HCEC 1CT (cell line): ENCODE results near the gene ARID1B.

Experiments
- DNase-seq: peaks from one replicate; pipeline ENCODE4 v3.0.0-alpha.2; 2017

The ARID1B gene

DNA sequence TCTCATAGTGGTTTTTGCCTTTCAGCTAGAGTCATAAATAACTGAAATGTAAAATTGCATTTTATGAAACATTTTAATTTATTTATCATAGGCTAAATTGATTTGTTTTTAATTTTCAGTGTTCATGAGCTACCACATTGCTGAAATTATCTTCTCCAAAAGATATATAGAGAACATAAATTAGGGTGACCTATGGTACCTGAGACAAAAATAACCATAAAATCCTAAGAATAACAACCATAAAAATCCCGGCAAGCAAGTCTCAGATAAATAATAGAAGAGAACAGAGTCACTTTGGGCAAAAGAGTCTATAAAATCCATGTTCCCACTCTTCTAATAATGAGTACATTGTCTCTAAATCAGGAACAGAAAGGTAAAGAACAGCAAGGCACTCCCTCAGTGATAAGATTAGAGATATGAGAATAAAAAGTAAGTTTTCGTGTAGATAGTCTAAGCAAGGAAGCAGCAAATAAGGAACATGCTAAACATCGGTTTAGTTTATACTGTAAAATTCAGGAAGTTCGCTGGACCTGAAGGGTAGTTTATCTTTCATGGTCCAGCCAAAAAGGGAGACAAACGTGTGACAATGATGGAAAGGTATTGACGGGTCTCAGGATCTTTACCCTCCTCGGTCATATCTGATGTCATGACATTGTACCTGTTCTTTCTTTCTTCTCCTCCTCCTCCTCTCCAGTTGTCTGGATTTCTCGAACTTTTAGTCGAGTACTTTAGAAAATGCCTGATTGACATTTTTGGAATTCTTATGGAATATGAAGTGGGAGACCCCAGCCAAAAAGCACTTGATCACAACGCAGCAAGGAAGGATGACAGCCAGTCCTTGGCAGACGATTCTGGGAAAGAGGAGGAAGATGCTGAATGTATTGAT lies 428.5 kb downstream of the ARID1B start:
- no peak for DNase-seq

DNA sequence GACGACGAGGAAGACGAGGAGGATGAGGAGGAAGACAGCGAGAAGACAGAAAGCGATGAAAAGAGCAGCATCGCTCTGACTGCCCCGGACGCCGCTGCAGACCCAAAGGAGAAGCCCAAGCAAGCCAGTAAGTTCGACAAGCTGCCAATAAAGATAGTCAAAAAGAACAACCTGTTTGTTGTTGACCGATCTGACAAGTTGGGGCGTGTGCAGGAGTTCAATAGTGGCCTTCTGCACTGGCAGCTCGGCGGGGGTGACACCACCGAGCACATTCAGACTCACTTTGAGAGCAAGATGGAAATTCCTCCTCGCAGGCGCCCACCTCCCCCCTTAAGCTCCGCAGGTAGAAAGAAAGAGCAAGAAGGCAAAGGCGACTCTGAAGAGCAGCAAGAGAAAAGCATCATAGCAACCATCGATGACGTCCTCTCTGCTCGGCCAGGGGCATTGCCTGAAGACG lies 429.2 kb downstream of the ARID1B start:
- no peak for DNase-seq

DNA sequence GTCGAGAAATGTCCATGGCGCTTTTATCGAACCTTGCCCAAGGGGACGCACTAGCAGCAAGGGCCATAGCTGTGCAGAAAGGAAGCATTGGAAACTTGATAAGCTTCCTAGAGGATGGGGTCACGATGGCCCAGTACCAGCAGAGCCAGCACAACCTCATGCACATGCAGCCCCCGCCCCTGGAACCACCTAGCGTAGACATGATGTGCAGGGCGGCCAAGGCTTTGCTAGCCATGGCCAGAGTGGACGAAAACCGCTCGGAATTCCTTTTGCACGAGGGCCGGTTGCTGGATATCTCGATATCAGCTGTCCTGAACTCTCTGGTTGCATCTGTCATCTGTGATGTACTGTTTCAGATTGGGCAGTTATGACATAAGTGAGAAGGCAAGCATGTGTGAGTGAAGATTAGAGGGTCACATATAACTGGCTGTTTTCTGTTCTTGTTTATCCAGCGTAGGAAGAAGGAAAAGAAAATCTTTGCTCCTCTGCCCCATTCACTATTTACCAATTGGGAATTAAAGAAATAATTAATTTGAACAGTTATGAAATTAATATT lies 430.4 kb downstream of the ARID1B start:
- no peak for DNase-seq

DNA sequence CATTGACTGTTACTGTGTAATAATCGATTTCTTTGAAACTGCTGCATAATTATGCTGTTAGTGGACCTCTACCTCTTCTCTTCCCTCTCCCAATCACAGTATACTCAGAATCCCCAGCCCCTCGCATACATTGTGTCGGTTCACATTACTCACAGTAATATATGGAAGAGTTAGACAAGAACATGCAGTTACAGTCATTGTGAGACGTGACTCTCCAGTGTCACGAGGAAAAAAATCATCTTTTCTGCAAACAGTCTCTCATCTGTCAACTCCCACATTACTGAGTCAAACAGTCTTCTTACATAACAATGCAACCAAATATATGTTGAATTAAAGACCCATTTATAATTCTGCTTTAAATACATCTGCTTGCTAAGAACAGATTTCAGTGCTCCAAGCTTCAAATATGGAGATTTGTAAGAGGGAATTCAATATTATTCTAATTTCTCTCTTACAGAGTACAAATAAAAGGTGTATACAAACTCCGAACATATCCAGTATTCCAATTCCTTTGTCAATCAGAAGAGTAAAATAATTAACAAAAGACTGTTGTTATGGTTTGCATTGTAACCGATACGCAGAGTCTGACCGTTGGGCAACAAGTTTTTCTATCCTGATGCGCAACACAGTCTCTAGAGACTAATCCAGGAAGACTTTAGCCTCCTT lies 432.8 kb downstream of the ARID1B start:
- DNase-seq: no peak

DNA sequence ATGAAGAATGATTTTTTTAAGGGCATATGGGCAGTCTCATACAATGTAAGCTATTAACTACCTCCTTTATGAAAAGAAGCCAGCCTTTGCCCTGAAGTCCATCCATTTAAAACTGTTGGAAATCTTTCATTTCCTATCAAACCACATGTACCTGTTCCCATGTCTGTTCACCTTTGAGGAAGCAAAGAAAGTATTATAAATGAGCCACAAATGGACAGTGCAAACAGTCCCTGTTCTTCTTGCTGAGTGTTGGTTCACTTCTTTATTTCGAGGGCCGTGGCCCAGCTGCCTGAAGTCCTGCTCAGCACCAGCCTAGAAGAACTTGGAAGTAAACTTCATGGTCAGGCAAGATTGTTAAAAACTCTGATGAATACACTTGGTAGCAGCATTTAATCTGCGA lies 433.8 kb downstream of the ARID1B start:
- no peak for DNase-seq

DNA sequence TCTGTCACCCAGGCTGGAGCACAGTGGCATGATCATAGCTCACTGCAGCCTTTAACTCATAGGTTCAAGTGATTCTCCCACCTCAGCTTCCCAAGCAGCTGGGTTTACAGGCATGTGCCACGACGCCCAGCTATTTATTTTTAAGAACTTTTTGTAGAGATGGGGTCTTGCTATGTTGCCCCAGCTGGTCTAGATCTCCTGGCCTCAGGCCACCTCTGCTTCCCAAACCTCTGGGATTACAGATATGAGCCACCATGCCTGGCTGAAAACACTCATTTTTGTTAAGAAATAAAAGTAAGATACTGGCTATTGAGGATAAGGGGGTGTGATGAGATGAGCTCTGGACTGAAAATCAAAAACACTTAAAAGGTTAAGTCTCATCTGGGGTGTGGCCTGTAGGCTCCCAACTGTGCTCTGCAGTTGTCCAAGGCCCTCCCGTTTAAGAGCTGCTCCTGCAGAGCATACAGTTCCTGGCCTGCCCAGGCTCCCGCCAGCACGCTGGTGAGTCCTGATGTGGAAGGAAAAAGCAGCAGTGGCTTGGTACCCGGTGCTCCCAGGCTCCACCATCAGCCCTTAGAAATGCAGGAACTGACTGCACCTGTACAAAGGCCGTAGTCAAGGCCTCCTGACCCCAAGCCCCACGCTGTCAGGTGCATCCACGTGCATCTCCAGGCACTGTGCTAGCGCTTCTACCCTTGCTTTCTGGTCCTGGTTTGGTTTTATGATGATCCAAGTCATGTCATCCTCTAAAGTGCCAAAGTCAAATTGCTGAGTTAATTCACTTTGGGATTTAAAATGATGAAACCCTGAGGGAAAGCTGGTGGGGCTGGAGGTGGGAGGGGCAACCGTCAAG lies 434.7 kb downstream of the ARID1B start:
- no peak for DNase-seq

DNA sequence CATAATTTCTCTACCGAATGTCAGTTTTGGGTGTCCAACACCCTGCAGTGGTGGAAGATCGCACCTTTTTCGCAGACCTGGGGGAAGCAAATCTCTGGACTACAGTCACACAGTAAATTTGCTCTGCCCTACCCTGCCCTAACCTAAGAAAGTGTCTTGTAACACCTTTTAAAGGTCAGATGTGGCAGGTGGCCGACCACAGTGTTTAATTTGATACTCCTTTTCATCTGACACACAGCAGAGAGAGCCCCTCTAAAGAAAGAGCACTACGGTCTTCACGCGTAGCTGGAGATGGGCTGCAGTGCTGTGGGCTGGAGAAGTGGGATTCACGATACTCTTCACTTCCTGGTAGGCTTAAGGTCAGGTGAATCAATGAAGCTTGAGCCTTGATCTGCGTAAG lies 436.2 kb downstream of the ARID1B start:
- DNase-seq: no peak

DNA sequence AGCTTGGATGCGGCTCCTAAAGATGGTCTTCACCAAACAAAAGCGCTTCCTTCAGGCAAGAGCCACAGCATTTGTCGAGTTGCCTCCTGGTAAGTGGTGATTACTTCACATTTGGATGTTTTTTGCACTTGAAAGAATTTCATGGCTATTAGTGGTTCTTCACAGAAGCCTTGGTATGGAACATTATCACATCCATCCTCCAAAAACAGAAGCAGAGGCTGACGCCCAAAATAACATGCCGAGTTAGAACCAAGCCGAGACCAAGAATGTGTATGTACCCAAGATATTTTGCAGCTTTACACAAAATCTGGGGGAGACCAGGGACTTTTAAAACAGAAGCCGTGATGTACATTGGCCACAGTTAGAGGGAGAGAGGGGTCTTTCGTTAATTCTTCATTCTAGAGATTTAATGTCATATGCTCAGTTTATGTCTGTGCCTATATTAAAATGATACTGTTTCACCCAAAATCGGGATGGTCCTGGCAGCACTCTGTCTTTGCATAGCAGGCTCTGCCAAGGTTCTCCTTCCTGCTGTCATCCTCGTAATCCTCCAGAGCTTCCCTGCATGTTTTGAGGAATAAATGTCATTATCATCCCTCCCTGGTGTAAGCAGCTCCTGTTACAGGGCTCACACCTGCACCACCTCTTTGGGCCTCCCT lies 436.9 kb downstream of the ARID1B start:
- no peak for DNase-seq

DNA sequence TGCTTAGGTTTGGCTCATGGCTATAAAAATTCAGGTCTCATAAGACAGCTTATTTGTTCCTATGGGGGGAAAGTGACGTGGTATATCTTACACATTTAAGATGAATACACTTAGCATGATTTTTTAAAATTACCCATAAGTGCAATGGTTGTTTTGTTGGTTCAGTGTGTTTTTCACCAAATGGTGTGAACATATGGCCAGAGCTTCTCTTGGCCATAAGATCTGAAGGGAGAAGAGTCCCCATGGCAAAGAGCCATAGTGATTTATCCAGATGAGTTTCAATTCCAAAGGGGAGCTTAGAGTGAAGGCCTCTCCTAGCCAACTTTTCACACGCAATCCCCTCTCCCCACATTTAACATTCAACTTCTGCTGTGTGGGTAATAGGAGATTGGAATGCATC lies 438.5 kb downstream of the ARID1B start:
- no peak for DNase-seq

DNA sequence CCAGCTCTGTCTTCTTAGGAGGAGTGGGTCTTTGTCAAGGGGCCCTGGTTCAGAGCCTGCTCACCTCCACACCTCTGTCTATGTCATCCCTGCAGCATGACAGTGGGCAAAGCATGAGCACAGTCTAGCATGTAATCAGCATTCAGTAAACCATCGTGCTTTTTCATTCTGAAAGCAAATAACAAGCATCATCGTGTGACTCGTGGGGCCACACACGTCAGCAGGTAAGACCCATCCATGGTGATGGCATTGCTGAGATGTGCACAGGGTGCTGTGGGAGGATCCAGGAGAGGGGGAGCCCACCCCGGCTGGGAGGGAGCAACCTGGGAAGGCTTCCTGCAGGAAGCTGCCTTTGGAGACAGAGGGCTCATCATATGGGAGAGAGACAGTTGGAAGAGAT lies 439.4 kb downstream of the ARID1B start:
- DNase-seq: no peak

DNA sequence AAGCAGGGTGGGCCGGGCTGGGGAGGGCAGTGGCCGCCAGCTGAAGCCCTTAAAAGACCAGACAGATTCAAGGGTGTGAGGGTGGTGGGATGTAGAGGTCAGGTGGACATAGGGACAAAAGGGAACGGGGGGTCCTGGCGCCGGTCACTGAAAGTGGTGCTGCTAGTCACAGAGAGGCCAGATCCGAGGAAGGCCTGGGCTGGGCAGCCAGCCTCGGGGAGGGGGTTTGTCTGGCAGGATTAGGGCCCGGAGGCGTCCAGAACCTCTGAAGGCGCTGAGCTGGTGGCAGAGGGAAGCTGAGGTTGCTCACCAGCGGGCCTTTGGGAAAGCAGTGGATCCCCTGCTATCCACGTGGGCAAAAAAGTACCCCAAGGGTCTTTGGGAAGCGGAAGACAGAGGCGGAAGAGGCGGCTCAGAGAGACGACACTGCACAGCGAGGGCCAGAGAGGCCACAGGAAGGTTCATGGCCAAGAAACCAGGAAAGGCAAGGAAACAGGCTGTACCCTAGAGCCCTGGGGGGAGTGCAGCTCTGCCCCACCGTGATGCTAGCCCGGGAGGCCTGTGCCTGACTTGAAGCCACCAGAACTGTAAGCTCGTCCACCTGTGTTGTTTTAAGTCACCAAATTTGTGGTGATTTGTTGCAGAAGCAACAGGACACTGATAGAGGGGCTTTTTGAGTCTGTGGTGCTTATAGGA lies 440.2 kb downstream of the ARID1B start:
- no peak for DNase-seq

DNA sequence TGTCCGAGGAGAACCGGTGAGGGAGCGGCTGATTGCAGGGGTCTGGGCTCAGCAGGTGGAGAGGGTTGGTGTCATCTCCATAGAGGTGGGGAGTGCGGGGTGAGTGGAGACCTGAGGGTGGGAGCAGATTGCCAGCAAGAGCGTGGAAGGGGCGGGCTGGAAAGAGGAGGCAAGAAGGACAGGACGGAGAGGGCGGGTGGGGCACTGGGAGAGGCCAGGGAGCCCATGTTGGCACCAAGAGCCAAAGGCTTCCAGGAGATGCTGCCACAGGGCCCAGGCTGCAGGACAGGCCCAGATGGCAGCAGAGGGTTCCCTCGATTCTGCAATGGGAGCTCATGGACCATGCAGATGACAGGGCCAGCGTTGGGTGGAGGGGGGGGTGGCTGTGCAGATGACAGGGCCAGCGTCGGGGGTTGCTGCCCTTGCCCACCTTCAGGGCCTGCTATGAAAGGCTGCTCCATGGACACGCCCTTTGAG lies 440.8 kb downstream of the ARID1B start:
- DNase-seq: no peak

DNA sequence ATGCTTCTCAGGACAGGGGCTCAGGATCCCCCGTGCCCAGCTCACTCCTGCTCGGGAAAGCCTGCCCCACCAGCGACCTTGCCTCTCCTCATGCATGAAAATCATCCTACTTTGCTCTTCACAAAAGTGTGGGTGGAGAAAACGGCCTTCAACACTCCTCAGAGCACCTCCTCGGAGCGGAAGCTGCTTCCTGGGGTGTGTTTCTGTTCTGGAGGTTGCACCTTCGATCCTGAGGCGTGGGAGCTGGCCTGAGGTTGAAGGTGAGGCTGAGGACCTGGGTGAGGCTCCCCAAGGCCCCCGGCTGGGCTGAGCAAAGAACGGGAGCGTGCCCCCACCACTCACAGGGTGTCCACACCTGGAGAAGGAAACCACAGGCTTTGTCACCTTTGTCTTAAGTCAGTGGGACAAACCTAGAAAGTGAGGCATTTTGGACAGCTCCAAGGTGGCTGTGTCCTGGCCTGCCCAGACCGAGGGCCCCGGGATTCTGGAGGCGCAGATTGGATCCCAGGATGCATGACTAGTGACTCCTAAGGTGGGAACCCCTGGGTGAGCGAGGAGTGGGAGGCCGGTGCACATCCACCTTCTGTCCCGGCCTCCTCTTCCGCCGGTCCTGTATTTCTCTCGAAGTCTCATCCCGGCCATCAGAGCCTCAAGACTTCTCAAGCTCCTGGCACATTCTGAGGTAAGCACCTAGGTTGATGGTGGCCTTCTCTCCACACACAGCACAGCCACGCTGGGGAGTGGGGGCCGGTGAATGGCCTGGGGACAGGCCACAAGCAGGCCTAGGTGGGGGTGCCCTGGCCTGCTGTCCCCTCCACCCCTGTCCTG lies 441.4 kb downstream of the ARID1B start:
- DNase-seq: no peak

DNA sequence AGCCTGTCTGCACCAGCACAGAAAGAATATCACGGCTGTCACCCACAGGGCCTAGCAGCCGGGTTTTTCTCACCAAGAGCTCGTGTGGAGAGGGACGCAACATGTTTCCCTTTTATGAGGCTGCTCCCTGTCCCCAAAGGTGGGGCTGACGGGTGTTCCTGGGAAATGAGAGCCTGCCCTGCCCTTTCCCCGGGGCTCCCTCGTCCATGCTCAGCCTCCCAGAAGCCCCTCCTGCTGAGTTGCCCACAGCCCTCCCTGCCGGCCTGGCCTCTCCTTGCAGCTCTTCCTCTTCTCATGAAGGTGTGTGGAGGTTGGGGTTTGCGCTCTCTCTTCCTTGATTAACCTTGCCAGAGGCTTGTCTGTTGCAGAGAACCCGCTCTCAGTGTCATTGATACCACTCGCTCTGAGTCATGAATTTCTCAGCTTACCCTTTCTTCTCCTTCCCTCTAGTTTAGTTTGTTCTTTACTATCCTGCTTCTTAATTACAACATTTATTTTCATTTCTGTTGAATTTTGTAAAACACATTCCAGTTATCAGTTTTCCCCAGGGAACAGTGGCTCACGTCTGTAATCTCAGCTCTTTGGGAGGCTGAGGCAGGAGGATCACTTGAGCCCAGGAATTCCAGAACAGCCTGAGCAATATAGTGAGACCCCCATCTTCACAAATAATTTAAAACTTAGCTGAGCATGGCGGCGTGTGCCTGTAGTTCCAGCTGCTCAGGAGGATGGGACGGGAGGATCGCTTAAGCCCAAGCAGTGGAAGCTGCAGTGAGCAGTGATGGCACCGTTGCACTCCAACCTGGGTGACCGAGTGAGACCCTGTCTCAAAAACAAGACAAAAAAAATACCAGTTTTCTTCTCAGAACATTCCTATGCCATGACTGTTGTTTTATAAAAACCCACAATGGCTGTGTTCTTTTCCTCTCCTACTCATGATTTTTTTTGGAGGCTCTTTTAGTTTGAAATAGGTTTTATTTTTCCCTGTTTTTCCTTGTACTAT lies 442.3 kb downstream of the ARID1B start:
- no peak for DNase-seq

DNA sequence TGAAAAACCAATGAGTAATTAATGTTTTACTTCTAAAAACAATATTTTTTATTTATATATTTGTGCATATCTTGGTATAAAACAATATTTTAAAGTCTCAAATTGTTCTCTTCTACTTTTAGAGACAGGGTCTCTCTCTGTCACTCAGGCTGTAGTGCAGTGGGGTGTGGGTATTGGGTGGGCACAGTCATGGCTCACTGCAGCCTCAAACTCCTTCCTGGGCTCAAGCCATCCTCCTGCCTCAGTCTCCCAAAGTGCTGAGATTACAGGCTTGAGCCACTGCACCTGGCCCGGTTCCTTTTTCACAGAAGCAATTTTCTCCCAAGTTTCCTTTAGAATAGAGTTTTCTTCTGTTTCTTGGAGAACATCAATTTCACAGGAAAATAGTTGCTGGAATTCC lies 443.3 kb downstream of the ARID1B start:
- DNase-seq: no peak

DNA sequence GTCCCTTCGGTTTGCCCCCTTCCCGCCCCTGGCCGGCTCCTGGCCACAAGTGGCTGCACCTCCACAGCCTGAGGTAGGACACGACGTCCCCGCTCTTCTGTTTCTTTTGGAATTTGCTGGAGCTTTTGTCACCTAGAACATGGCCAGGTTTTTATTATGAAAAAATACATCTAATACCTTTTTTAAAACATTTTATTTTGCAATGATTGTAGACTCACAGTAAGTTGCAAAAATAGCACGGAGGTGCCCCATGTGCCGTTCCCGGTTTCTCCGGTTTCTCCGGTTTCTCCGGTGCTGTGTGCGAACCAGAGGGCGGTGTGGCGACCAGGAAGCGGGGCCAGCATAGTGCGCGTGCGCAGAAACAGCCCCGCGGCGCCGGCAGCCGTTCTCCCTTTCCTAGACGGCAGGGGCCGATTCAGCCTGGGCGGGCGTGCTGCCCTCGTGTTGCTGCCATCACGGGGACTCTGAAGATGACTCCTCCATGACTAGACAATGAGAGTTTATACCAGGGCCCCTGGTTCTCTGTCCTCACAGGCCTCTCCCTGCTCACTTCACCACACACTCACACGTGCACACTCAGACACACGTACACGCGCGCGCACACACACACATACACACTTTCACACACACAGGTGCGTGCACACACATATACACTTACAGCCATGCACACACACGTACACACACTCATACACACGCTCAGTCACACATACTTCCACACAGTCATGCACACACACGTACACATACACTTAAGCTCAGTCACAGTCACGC lies 444.1 kb downstream of the ARID1B start:
- DNase-seq: peak; percentile 45

DNA sequence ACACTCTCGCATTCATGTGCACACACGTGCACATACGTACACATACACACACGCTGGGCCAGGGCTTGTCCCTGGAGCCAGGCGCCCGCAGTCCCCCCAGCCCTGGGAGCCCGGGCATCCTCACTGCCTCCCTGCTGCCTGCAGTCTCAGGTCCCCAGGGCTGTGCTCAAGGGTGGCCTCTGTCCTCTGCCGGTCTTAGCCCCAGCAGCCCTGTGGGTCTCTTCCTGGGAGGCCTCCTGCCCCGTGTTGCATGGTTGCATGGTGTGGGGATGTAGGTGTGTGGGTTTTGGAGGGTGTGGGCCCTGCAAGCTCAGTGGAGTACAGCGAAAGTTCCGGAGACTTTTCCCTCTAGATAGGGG lies 444.6 kb downstream of the ARID1B start:
- no peak for DNase-seq

DNA sequence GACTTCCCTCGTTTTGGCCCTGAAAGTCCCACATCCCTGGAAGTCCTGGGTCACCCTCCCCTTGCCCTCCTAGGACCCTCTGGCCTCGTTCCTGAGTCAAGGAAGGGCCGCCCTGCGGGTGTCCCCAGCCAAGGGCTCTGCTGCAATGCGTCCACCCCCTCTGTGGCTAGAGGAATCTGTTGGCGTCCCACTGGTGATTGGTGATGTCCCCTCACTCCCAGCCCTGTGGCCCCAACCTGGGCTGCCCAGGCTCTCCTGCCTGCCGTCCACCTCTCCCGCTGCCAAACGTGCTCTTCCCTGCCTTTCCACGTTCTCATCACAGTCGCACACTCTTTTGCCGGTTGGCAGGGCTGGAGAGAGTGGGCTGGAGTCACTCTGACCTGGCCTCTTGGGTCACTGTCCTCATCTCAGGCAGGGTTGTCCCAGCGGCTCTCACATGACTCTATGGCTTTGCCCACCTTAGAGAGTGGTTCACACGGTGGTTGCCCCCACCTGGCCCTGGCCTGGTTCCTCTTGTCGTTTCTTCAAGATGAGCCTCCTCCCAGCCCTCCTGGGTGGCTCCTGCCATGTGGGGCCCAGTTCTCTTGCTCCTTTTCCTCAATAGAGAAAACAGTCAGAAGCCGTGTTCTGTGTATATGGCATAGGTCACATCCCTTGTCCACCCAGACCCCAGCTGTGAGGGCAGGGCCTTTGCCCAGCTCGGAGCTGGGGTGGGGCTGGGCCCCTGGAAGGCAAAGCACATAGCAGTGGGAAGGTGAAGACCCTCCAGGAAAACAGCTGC lies 445.2 kb downstream of the ARID1B start:
- DNase-seq: no peak
